BE2C (cell line): Measurements from ENCODE around the gene OR6A2.
"Not testable (repeated sequence)": the region's sequence is repeated elsewhere in the genome, so short reads cannot be mapped to it uniquely, and the experiment has no call there.

ENCODE experiments used
- DNase-seq: peaks from one replicate; pipeline ENCODE4 v3.0.0-alpha.2; 2020
- H3K27me3 ChIP-seq: fragments of 250-450 bp; sonication (Bioruptor Pico); 2 replicates; pipeline ENCODE4 v1.5.1; 2020; ENCODE audit warnings: mild to moderate bottlenecking
- H3K36me3 ChIP-seq: fragments of 250-450 bp; sonication (Bioruptor Pico); 2 replicates; pipeline ENCODE4 v1.5.1; 2020; ENCODE audit warnings: mild to moderate bottlenecking
- H3K4me1 ChIP-seq: fragments of 250-450 bp; sonication (Bioruptor Pico); 2 replicates; pipeline ENCODE4 v1.5.1; 2020
- H3K4me3 ChIP-seq: 2 replicates; pipeline ENCODE4 v1.5.1; 2011; ENCODE audit warnings: low read depth, low read length
- H3K9me3 ChIP-seq: fragments of 250-450 bp; sonication (Bioruptor Pico); 2 replicates; pipeline ENCODE4 v1.5.1; 2020
- CTCF ChIP-seq: IDR thresholded peaks from 2 replicates; pipeline ENCODE4 v1.5.1; 2012; ENCODE audit warnings: mild to moderate bottlenecking, low read depth, low read length

Gene OR6A2

GRCh38 chr11:6813656-6814055 lies 14.2 kb upstream of the OR6A2 start:
- TF ChIP-seq CTCF, result no peak
- Histone ChIP-seq H3K36me3 (no peaks in the 10 kb centered on the region), H3K4me1 (no peaks in the 10 kb centered on the region), H3K9me3 (no peaks in the 10 kb centered on the region), H3K4me3 (no peak overlapping the region), H3K27me3 (no peaks in the 10 kb centered on the region)
- DNase-seq, result no peak

- H3K4me3 ChIP-seq, result no peak overlapping the region
- H3K4me1 ChIP-seq, result no peaks in the 10 kb centered on the region
- no peaks in the 10 kb centered on the region for H3K36me3 ChIP-seq
- peak; percentile 9 for DNase-seq
- H3K9me3 ChIP-seq, result no peaks in the 10 kb centered on the region
- TF ChIP-seq CTCF, result peak; percentile 83
- H3K27me3 ChIP-seq, result no peaks in the 10 kb centered on the region
Measured at GRCh38 chr11:6812390-6813005, 13.0 kb upstream of the OR6A2 start.

DNA sequence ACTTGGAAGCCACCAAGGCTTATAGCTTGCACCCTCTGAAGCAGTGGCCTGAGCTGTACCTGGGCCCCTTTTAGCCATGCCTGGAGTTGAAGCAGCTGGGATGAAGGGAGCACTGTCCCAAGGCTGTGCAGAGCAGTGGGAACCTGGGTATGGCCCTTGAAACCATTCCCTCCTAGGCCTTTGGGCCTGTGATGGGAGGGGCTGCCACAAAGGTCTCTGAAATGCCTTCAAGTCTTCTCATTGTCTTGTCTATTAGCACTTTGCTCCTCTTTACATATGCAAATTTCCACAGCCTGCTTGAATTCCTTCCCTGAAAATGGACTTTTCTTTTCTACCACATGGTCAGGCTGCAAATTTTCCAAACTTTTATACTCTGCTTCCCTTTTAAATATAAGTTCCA lies 1.6 kb upstream of the OR6A2 start:
- not testable (repeated sequence) for H3K36me3 ChIP-seq, H3K4me1 ChIP-seq, H3K4me3 ChIP-seq, H3K9me3 ChIP-seq, DNase-seq, H3K27me3 ChIP-seq

GRCh38 chr11:6794639-6795038 lies 4.8 kb downstream of the OR6A2 start:
- TF ChIP-seq CTCF, result no peak
- DNase-seq, result no peak
- no peaks in the 10 kb centered on the region for H3K27me3 ChIP-seq
- no peaks in the 10 kb centered on the region for H3K4me1 ChIP-seq
- H3K4me3 ChIP-seq, result no peak overlapping the region
- H3K9me3 ChIP-seq, result no peaks in the 10 kb centered on the region
- no peaks in the 10 kb centered on the region for H3K36me3 ChIP-seq

- no peak overlapping the region for H3K4me3 ChIP-seq
- no peak for TF ChIP-seq CTCF
- no peaks in the 10 kb centered on the region for H3K36me3 ChIP-seq
- no peaks in the 10 kb centered on the region for H3K4me1 ChIP-seq
- no peaks in the 10 kb centered on the region for H3K9me3 ChIP-seq
- no peak for DNase-seq
- no peaks in the 10 kb centered on the region for H3K27me3 ChIP-seq
Measured at GRCh38 chr11:6790546-6790945, 8.9 kb downstream of the OR6A2 start.

- DNase-seq, result no peak
- TF ChIP-seq CTCF, result no peak
- no peak within 1 kb of the TSS for H3K4me3 ChIP-seq
- H3K27me3 ChIP-seq, result no peaks in the 10 kb centered on the region
- no peaks in the 10 kb centered on the region for H3K4me1 ChIP-seq
- H3K36me3 ChIP-seq, result no peaks in the 10 kb centered on the region
- H3K9me3 ChIP-seq, result no peaks in the 10 kb centered on the region
Measured at GRCh38 chr11:6782720-6783119, 16.8 kb downstream of the OR6A2 start, which contains the start of gene OR2AG1. OR2AG1 (plus strand) TSS chr11:6783020; CDS start chr11:6785038, 2,018 bp downstream.
